GM19395 (cell line): ENCODE data around the gene C11orf24.

Experiments used
- ATAC-seq: cut with Tn5 transposase; IDR thresholded peaks from one replicate; pipeline ENCODE4 v1.9.1; 2021; ENCODE audit warnings: mild to moderate bottlenecking, moderate library complexity; ENCODE audit not compliant: unreplicated experiment

Gene C11orf24

GRCh38 chr11:68212421-68213134 is 59.2 kb downstream of the C11orf24 start:
- peak; percentile 55 for ATAC-seq

- ATAC-seq, result no peak
Observed at GRCh38 chr11:68211546-68211945, 60.2 kb downstream of the C11orf24 start.
